ENCODE data around the gene RANBP3L. TPM values are rescaled to one million over a fixed set of nuclear protein-coding genes. Genes with fewer than 3 reads are reported as not detected.

The RANBP3L gene
- total and polyA plus RNA-seq, 9 of the 15 experiments (the other 6 are each of a cell fraction or from before 2014, with no cell fraction given), result 0.01 to 0.06 TPM; not detected in 7

DNA sequence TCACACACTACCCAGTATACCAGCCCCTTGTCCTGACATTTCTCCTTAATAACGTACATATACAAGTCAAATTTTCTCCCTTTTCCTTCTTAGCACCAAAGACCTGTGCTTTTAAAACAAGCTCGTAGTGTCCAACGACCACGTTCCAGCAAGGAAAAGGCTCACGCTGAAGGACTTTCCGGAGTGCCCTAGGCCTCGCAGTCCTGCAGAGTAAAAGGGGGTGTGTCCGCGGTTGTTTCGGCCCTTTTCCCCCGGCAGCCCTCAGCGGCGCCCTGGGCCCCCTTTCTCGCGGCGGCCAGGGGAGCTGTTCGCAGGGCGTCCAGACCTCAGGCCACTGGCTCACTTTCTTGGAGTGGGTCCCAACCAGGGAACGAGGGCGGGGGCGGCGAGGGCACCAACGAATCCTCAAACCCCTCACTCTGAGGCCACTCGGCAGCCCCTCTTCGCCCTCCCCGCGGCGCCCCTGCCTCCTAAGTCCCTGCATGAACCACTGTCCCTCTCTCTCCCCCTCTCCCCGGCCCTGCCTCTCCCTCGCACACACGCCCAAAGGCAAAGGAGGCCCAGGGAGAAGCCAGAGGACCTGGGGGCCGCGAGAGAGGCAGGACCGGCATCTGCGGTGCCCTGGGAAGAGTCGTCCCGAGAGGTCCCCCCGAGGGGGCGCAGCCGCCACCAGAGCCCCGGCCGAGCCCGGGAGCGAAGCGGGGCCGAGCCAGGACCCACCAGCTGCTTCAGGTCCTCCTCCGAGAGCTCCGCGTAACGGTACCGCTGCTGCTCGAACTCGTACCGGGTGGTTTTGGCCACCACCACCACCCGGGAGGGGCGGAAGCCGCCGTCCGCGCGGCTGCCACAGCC lies 60.7 kb downstream of the RANBP3L start (continued):
- TF ChIP-seq ZNF57 (CRISPR knock-in tag; IDR thresholded peaks at IDR 0.05) (no peak), NUFIP1 (IDR thresholded peaks at IDR 0.05; ENCODE audit: partially characterized antibody) (no peak), XRCC3 (IDR thresholded peaks at IDR 0.05) (no peak), HSF4 (CRISPR knock-in tag; IDR thresholded peaks at IDR 0.05; ENCODE audit: borderline replicate concordance) (no peak), ZNF431 (CRISPR knock-in tag; IDR thresholded peaks at IDR 0.05) (no peak), NCOA4 (IDR thresholded peaks at IDR 0.05; ENCODE audit: partially characterized antibody) (no peak), MAFG (tag; conservative IDR thresholded peaks at IDR 0.05) (no peak)
- TF ChIP-seq, protein P1, sequence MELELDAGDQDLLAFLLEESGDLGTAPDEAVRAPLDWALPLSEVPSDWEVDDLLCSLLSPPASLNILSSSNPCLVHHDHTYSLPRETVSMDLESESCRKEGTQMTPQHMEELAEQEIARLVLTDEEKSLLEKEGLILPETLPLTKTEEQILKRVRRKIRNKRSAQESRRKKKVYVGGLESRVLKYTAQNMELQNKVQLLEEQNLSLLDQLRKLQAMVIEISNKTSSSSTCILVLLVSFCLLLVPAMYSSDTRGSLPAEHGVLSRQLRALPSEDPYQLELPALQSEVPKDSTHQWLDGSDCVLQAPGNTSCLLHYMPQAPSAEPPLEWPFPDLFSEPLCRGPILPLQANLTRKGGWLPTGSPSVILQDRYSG (tag; conservative IDR thresholded peaks at IDR 0.05; ENCODE audit: low read depth), result no peak
- TF ChIP-seq, protein P2, sequence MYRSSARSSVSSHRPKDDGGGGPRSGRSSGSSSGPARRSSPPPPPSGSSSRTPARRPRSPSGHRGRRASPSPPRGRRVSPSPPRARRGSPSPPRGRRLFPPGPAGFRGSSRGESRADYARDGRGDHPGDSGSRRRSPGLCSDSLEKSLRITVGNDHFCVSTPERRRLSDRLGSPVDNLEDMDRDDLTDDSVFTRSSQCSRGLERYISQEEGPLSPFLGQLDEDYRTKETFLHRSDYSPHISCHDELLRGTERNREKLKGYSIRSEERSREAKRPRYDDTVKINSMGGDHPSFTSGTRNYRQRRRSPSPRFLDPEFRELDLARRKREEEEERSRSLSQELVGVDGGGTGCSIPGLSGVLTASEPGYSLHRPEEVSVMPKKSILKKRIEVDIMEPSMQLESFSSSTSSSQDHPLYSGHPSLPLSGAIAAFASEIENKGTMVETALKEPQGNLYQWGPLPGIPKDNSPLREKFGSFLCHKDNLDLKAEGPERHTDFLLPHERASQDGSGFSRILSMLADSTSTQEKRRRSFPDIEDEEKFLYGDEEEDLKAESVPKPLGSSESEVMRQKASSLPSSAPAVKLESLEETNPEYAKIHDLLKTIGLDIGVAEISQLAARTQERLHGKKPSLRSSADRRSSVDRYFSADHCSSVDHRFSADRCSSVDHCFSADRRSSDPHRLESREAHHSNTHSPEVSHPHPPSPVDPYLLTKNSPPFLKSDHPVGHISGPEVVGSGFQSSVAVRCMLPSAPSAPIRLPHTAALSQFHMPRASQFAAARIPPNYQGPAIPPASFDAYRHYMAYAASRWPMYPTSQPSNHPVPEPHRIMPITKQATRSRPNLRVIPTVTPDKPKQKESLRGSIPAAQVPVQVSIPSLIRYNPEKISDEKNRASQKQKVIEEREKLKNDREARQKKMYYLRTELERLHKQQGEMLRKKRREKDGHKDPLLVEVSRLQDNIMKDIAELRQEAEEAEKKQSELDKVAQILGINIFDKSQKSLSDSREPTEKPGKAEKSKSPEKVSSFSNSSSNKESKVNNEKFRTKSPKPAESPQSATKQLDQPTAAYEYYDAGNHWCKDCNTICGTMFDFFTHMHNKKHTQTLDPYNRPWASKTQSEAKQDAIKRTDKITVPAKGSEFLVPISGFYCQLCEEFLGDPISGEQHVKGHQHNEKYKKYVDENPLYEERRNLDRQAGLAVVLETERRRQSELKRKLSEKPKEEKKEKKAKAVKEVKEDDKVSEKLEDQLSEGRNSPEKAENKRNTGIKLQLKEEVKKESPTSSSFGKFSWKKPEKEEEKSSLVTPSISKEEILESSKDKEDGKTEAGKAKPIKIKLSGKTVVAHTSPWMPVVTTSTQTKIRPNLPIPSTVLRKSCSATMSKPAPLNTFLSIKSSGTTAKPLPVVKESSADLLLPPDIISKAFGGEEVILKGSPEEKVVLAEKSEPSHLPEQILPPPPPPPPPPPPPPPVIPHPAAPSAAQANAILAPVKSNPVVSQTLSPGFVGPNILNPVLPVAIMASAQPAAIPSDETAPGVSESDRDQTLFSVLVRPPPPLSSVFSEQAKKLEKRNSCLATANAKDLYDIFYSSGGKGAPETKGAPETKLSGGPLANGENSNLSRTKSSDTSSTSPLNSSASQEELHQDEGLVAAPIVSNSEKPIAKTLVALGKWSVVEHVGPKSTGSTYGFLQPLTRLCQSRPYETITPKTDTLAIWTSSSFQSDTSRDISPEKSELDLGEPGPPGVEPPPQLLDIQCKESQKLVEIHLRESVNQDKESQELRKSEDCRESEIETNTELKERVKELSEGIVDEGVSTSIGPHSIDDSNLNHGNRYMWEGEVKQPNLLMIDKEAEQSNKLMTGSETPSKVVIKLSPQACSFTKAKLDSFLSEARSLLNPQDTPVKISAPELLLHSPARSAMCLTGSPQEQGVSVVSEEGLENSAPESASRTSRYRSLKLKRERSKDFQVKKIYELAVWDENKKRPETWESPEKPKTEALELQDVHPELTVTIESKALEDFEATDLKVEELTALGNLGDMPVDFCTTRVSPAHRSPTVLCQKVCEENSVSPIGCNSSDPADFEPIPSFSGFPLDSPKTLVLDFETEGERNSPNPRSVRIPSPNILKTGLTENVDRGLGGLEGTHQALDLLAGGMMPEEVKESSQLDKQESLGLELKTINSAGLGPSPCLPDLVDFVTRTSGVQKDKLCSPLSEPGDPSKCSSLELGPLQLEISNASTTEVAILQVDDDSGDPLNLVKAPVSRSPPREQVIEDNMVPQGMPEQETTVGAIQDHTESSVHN (IDR thresholded peaks at IDR 0.05; ENCODE audit: borderline replicate concordance in 1 of 2, low read depth in 1 of 2), result no peak
- TF ChIP-seq, protein P3, sequence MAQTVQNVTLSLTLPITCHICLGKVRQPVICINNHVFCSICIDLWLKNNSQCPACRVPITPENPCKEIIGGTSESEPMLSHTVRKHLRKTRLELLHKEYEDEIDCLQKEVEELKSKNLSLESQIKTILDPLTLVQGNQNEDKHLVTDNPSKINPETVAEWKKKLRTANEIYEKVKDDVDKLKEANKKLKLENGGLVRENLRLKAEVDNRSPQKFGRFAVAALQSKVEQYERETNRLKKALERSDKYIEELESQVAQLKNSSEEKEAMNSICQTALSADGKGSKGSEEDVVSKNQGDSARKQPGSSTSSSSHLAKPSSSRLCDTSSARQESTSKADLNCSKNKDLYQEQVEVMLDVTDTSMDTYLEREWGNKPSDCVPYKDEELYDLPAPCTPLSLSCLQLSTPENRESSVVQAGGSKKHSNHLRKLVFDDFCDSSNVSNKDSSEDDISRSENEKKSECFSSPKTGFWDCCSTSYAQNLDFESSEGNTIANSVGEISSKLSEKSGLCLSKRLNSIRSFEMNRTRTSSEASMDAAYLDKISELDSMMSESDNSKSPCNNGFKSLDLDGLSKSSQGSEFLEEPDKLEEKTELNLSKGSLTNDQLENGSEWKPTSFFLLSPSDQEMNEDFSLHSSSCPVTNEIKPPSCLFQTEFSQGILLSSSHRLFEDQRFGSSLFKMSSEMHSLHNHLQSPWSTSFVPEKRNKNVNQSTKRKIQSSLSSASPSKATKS (CRISPR knock-in tag; IDR thresholded peaks at IDR 0.05), result no peak
- TF ChIP-seq, protein P4, sequence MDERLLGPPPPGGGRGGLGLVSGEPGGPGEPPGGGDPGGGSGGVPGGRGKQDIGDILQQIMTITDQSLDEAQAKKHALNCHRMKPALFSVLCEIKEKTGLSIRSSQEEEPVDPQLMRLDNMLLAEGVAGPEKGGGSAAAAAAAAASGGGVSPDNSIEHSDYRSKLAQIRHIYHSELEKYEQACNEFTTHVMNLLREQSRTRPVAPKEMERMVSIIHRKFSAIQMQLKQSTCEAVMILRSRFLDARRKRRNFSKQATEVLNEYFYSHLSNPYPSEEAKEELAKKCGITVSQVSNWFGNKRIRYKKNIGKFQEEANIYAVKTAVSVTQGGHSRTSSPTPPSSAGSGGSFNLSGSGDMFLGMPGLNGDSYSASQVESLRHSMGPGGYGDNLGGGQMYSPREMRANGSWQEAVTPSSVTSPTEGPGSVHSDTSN (CRISPR knock-in tag; IDR thresholded peaks at IDR 0.05; ENCODE audit: low read depth), result no peak
- TF ChIP-seq, protein P4 (tag; conservative IDR thresholded peaks at IDR 0.05; ENCODE audit: low read depth), result no peak

Data from K562 (cell line).